Thyroid gland (tissue), 4 donors: ENCODE results near the gene CNDP1.

Experiments
- POLR2A ChIP-seq, 2 donors: fragments of 450-650 bp; IDR thresholded peaks; one replicate each; pipeline ENCODE4 v1.6.1; 2017; ENCODE audit warnings: antibody characterized with exemption in 2 of 2, mild to moderate bottlenecking in 2 of 2, moderate library complexity in 1 of 2
- TF ChIP-seq, protein P1 (sequence below), 6 experiments: fragments of 200-600 bp in 3 of 6; fragments of 450-650 bp in 3 of 6; sonication (generic) in 3 of 6; IDR thresholded peaks; one replicate each; pipeline ENCODE4 v1.5.1; 2016 to 2019; ENCODE audit warnings: antibody characterized with exemption in 6 of 6, mild to moderate bottlenecking in 2 of 6, inconsistent platforms in 1 of 6, moderate library complexity in 1 of 6

DNA sequence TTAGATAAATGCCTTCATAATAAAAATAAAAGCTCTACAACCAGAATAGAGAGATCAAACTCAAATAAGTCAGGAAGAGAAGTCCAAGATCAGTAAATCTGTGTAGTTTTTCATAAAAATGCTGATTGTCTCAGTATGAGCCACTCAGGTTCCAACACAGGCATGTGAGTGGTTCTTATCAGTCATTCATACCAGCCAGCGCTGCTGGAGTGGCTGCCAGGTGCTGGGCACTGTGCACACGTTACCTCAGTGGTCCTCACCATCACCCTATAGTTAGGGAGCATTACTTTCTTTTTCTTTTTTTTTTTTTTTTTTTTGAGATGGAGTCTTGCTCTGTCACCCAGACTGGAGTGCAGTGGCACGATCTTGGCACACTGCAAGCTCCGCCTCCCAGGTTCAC, 23.8 kb downstream of the CNDP1 start:
- TF ChIP-seq, protein P1, sequence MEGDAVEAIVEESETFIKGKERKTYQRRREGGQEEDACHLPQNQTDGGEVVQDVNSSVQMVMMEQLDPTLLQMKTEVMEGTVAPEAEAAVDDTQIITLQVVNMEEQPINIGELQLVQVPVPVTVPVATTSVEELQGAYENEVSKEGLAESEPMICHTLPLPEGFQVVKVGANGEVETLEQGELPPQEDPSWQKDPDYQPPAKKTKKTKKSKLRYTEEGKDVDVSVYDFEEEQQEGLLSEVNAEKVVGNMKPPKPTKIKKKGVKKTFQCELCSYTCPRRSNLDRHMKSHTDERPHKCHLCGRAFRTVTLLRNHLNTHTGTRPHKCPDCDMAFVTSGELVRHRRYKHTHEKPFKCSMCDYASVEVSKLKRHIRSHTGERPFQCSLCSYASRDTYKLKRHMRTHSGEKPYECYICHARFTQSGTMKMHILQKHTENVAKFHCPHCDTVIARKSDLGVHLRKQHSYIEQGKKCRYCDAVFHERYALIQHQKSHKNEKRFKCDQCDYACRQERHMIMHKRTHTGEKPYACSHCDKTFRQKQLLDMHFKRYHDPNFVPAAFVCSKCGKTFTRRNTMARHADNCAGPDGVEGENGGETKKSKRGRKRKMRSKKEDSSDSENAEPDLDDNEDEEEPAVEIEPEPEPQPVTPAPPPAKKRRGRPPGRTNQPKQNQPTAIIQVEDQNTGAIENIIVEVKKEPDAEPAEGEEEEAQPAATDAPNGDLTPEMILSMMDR (IDR thresholded peaks at IDR 0.05) = no peak
- no peak for TF ChIP-seq POLR2A (IDR thresholded peaks at IDR 0.05)
